Naive thymus-derived CD4-positive, alpha-beta T cell (primary cell): Measurements from ENCODE around the gene SLC25A11. TPM values are rescaled to one million over a fixed set of nuclear protein-coding genes. Genes with fewer than 3 reads are reported as not detected.
A peak's percentile ranks its signal among the peaks of the same experiment; 100 is the strongest.

ENCODE experiments used
- ATAC-seq: fragments of 150-1000 bp; cut with Tn5 transposase; 2 replicates; pipeline ENCODE4 v1.10.0; 2021; ENCODE audit warnings: mild to moderate bottlenecking, moderate library complexity
- CTCF ChIA-PET: fragments of 350-600 bp; sonication (Branson Sonifier 250); formaldehyde crosslinking; loops from one replicate; lab custom pipeline; 2021; ENCODE audit warnings: antibody characterized with exemption; lab: Charles Lee
- POLR2A ChIA-PET: fragments of 350-600 bp; sonication (Branson Sonifier 250); formaldehyde crosslinking; loops from one replicate; lab custom pipeline; 2021; ENCODE audit warnings: antibody characterized with exemption, inconsistent platforms; lab: Charles Lee
- DNase-seq, 9 donors: peaks; one replicate each; pipeline versions ENCODE4 v3.0.0 to v3.0.0-alpha.2; 2020 to 2022; ENCODE audit warnings: mixed read lengths in 1 of 9
- H3K27ac ChIP-seq: one replicate; pipeline ENCODE4 v1.7.0; 2013; ENCODE audit warnings: mild to moderate bottlenecking, low read depth, low read length, moderate library complexity
- H3K27me3 ChIP-seq, 2 donors: one replicate each; pipeline ENCODE4 v1.7.0; 2013; ENCODE audit warnings: low read length in 2 of 2, mild to moderate bottlenecking in 2 of 2, moderate library complexity in 2 of 2; ENCODE audit not compliant: control insufficient read depth in 2 of 2, insufficient read depth in 2 of 2
- H3K36me3 ChIP-seq, 3 experiments: 1 replicate in 2 of 3; 2 replicates in 1 of 3; pipeline ENCODE4 v1.7.0; 2013; ENCODE audit warnings: low read length in 3 of 3, mild to moderate bottlenecking in 3 of 3, moderate library complexity in 1 of 3; ENCODE audit not compliant: insufficient read depth in 3 of 3, control insufficient read depth in 2 of 3
- H3K4me1 ChIP-seq, 2 donors: one replicate each; pipeline ENCODE4 v1.7.0; 2013; ENCODE audit warnings: low read length in 2 of 2, mild to moderate bottlenecking in 2 of 2, moderate library complexity in 1 of 2; ENCODE audit not compliant: control insufficient read depth in 2 of 2, insufficient read depth in 2 of 2
- H3K4me3 ChIP-seq: 2 replicates; pipeline ENCODE4 v1.7.0; 2013; ENCODE audit warnings: mild to moderate bottlenecking, low read length
- H3K9me3 ChIP-seq, 3 experiments: 1 replicate in 2 of 3; 2 replicates in 1 of 3; pipeline ENCODE4 v1.7.0; 2013; ENCODE audit warnings: low read length in 3 of 3; ENCODE audit not compliant: control insufficient read depth in 2 of 3
- H3K27ac Mint-ChIP-seq, 9 donors: one replicate each; pipeline ENCODE4 v1.8.0; 2020 to 2022; ENCODE audit warnings: mixed read lengths in 9 of 9, mild to moderate bottlenecking in 8 of 9, moderate library complexity in 5 of 9, inconsistent platforms in 2 of 9
- H3K27me3 Mint-ChIP-seq, 5 donors: one replicate each; pipeline ENCODE4 v1.8.0; 2021 to 2022; ENCODE audit warnings: mixed read lengths in 5 of 5, mild to moderate bottlenecking in 1 of 5
- H3K36me3 Mint-ChIP-seq, 5 donors: one replicate each; pipeline ENCODE4 v1.8.0; 2020 to 2022; ENCODE audit warnings: mixed read lengths in 5 of 5, mild to moderate bottlenecking in 3 of 5, inconsistent platforms in 1 of 5
- H3K4me1 Mint-ChIP-seq, 7 donors: one replicate each; pipeline ENCODE4 v1.8.0; 2020 to 2022; ENCODE audit warnings: mixed read lengths in 7 of 7, mild to moderate bottlenecking in 3 of 7, inconsistent platforms in 1 of 7
- H3K4me3 Mint-ChIP-seq, 10 donors: one replicate each; pipeline ENCODE4 v1.8.0; 2020 to 2022; ENCODE audit warnings: mild to moderate bottlenecking in 10 of 10, mixed read lengths in 10 of 10, moderate library complexity in 6 of 10, inconsistent platforms in 2 of 10
- H3K9me3 Mint-ChIP-seq, 11 donors: one replicate each; pipeline ENCODE4 v1.8.0; 2020 to 2022; ENCODE audit warnings: mixed read lengths in 11 of 11, mild to moderate bottlenecking in 4 of 11, inconsistent platforms in 1 of 11, moderate library complexity in 1 of 11
- intact Hi-C, 2 donors: fragments of 100-400 bp; cut with micrococcal nuclease; formaldehyde crosslinking; loops; one replicate each; pipeline ENCODE4 v1.15.1; 2023
- polyA plus RNA-seq, 2 donors: library from polyadenylated mRNA; unstranded; fragments of 300-500 nt; fragmentation: Illumina TruSeq; gene quantifications; one replicate each; pipeline ENCODE4 v1.2.3, GENCODE V29; 2021
- total RNA-seq, 6 experiments: library from RNA in 5 of 6; stranded (reverse) in 5 of 6; gene quantifications; 1 replicate in 5 of 6; 2 replicates in 1 of 6; pipeline ENCODE4 v1.2.3 and lab custom pipeline; 2021 to 2026

Gene SLC25A11
- total and polyA plus RNA-seq, 7 experiments from 2014 or later = 27.0 to 86.8 (median 50.2) TPM

DNA sequence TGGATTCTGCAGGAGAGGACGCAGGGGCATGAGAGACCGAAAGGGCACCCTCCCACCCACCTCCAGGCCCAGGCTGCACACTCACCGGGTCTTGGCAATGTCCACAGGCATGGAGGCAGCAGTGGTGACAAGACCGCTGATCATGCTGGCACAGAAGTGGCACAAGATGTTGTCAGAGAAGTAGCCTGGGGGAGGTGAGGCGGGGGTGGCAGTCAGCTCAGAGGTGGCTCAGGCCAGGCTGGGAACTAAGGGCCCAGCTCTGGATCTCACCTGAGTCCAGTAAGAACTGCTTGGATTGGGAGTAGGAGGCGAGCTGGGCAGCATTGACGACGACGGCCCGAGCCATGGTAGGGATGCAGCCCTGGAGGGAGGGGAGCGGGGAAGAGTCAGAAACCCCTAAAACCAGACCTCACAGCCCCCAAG is 1.8 kb downstream of the SLC25A11 start:
- Histone ChIP-seq H3K4me3 (no peak overlapping the region), H3K36me3 (peaks cover 0 to 40% (median 12%) of the 10 kb centered on the region in 3 experiments), H3K27me3 (no peaks in the 10 kb centered on the region), H3K9me3 (no peaks in the 10 kb centered on the region), H3K27ac (no peak overlapping the region), H3K4me1 (peaks cover 36% of the 10 kb centered on the region in 2 donors)
- intact Hi-C loops = no loop called here
- ChIA-PET POLR2A (interaction anchor here (2.4 to 4.9 kb wide), 4 partner anchors 13 to 227 kb away, joined by 16 to 135 read pairs (median 70); partner anchors contain the start of genes ARRB2, ENO3, PFN1 and SPAG7), CTCF (no interaction called here)
- ATAC-seq (no peak), DNase-seq (no peak)
- peaks cover 0 to 32% (median 21%) of the 10 kb centered on the region in 5 donors for H3K36me3 Mint-ChIP-seq
- H3K27me3 Mint-ChIP-seq = peaks cover 0 to 4% (median 0%) of the 10 kb centered on the region in 5 donors
- peak overlapping the region in 6 of 9 donors; percentile 62 to 95 (median 90) for H3K27ac Mint-ChIP-seq
- peak overlapping the region; percentile 92 to 100 (median 98) for H3K4me3 Mint-ChIP-seq
- peaks cover 0 to 1% (median 0%) of the 10 kb centered on the region in 11 donors for H3K9me3 Mint-ChIP-seq
- H3K4me1 Mint-ChIP-seq = peaks cover 48 to 75% (median 64%) of the 10 kb centered on the region in 7 donors

- peaks cover 0 to 1% (median 0%) of the 10 kb centered on the region in 11 donors for H3K9me3 Mint-ChIP-seq
- H3K27ac ChIP-seq = no peak overlapping the region
- H3K4me3 Mint-ChIP-seq = peak overlapping the region in 7 of 10 donors; percentile 21 to 100 (median 92)
- no peaks in the 10 kb centered on the region for H3K9me3 ChIP-seq
- DNase-seq (no peak), ATAC-seq (no peak)
- peaks cover 44 to 71% (median 63%) of the 10 kb centered on the region in 7 donors for H3K4me1 Mint-ChIP-seq
- ChIA-PET POLR2A (interaction anchor here (4.2 to 4.9 kb wide), 3 partner anchors 14 to 227 kb away, joined by 20 to 135 read pairs (median 120); partner anchors contain the start of genes ARRB2, ENO3, PFN1 and SPAG7), CTCF (no interaction called here)
- peaks cover 0 to 4% (median 0%) of the 10 kb centered on the region in 5 donors for H3K27me3 Mint-ChIP-seq
- H3K27me3 ChIP-seq = no peaks in the 10 kb centered on the region
- intact Hi-C loops = no loop called here
- peak overlapping the region in 3 of 9 donors; percentile 8 to 62 (median 55) for H3K27ac Mint-ChIP-seq
- peaks cover 0 to 27% (median 17%) of the 10 kb centered on the region in 5 donors for H3K36me3 Mint-ChIP-seq
- peaks cover 30 to 31% of the 10 kb centered on the region in 2 donors for H3K4me1 ChIP-seq
- peaks cover 0 to 35% (median 7%) of the 10 kb centered on the region in 3 experiments for H3K36me3 ChIP-seq
- H3K4me3 ChIP-seq = no peak overlapping the region
These were observed 2.3 kb downstream of the SLC25A11 start for GRCh38 chr17:4937553-4937952.

DNA sequence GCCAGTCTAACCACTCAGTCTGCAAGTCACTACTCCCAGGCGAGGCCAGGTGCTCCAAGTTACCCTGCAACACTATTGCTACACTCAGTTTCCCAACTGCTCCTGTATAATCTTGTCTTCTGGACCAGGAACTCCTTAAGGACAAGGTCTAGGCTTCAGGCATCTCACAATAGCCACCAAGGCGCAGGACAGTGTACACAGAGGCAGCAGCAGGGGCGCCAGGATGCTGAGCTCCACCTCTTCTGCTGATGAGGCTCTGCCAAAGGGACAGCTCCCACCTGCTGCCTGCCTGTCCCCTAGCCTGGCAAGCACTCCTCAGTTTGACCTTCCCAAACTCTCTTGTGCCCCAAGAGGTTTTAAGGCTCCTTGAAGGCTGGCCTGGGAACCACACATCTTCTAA is 3.4 kb downstream of the SLC25A11 start:
- peaks cover 2 to 18% (median 9%) of the 10 kb centered on the region in 5 donors for H3K36me3 Mint-ChIP-seq
- H3K27me3 Mint-ChIP-seq = peaks cover 0 to 4% (median 0%) of the 10 kb centered on the region in 5 donors
- ATAC-seq (no peak), DNase-seq (no peak)
- Histone ChIP-seq H3K4me1 (peaks cover 21 to 22% of the 10 kb centered on the region in 2 donors), H3K27ac (no peak overlapping the region), H3K36me3 (peaks cover 0 to 32% (median 7%) of the 10 kb centered on the region in 3 experiments), H3K4me3 (no peak overlapping the region), H3K27me3 (no peaks in the 10 kb centered on the region), H3K9me3 (no peaks in the 10 kb centered on the region)
- H3K4me1 Mint-ChIP-seq = peaks cover 39 to 68% (median 52%) of the 10 kb centered on the region in 7 donors
- H3K4me3 Mint-ChIP-seq = peak overlapping the region in 1 of 10 donors; percentile 4
- H3K9me3 Mint-ChIP-seq = no peaks in the 10 kb centered on the region
- intact Hi-C loops = no loop called here
- H3K27ac Mint-ChIP-seq = peak overlapping the region in 6 of 9 donors; percentile 2 to 78 (median 30)
- ChIA-PET CTCF (no interaction called here), POLR2A (interaction anchor here (4.9 kb wide), 2 partner anchors 15 to 32 kb away, joined by 120 to 135 read pairs; partner anchors contain the start of genes ENO3, PFN1 and SPAG7)

GRCh38 chr17:4935650-4936049 is 4.2 kb downstream of the SLC25A11 start:
- H3K27me3 Mint-ChIP-seq = peaks cover 0 to 4% (median 0%) of the 10 kb centered on the region in 5 donors
- ChIA-PET POLR2A (no interaction called here), CTCF (no interaction called here)
- DNase-seq (no peak), ATAC-seq (no peak)
- H3K9me3 Mint-ChIP-seq = no peaks in the 10 kb centered on the region
- Histone ChIP-seq H3K9me3 (no peaks in the 10 kb centered on the region), H3K27me3 (no peaks in the 10 kb centered on the region), H3K36me3 (peaks cover 0 to 36% (median 7%) of the 10 kb centered on the region in 3 experiments), H3K27ac (no peak overlapping the region), H3K4me3 (no peak overlapping the region), H3K4me1 (peaks cover 21 to 22% of the 10 kb centered on the region in 2 donors)
- peaks cover 10 to 17% (median 14%) of the 10 kb centered on the region in 5 donors for H3K36me3 Mint-ChIP-seq
- intact Hi-C loops = no loop called here
- peak overlapping the region in 1 of 10 donors; percentile 4 for H3K4me3 Mint-ChIP-seq
- peaks cover 38 to 68% (median 45%) of the 10 kb centered on the region in 7 donors for H3K4me1 Mint-ChIP-seq
- H3K27ac Mint-ChIP-seq = peak overlapping the region in 5 of 9 donors; percentile 19 to 69 (median 36)

DNA sequence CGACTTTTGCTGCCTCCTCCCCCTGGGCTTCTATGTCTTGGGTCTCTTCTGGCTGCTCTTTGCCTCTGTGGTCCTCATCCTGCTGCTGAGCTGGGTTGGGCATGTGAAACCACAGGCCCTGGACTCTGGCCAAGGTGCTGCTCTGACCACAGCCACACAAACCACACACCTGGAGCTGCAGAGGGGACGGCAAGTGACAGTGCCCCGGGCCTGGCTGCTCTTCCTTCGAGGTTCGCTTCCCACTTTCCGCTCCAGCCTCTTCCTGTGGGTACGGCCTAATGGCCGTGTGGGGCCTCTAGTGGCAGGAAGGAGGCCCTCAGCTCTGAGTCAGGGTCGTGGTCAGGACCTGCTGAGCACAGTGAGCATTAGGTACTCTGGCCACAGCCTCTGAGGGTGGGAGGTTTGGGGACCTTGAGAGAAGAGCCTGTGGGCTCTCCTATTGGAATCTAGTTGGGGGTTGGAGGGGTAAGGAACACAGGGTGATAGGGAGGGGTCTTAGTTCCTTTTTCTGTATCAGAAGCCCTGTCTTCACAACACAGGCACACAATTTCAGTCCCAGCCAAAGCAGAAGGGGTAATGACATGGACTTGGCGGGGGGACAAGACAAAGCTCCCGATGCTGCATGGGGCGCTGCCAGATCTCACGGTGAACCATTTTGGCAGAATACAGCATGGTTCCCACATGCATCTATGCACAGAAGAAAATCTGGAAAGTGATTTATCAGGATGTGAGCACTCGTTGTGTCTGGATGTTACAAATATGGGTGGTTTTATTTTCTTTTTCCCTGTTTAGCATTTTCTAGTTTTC is 5.5 kb downstream of the SLC25A11 start:
- peak; percentile 63 for ATAC-seq
- H3K27ac ChIP-seq = no peak overlapping the region
- intact Hi-C loops = no loop called here
- Mint-ChIP-seq H3K27me3 (peaks cover 0 to 4% (median 0%) of the 10 kb centered on the region in 5 donors), H3K36me3 (peaks cover 8 to 21% (median 14%) of the 10 kb centered on the region in 5 donors), H3K9me3 (peaks cover 0 to 1% (median 0%) of the 10 kb centered on the region in 11 donors), H3K27ac (peak overlapping the region; percentile 36 to 79 (median 59)), H3K4me3 (peak overlapping the region in 4 of 10 donors; percentile 30 to 66 (median 52)), H3K4me1 (peaks cover 38 to 64% (median 44%) of the 10 kb centered on the region in 7 donors)
- POLR2A ChIA-PET = interaction anchor here (0.7 to 1.3 kb wide), 3 partner anchors 10 to 33 kb away, joined by 3 to 7 read pairs (median 3); partner anchors contain the start of genes PFN1 and SPAG7
- no peaks in the 10 kb centered on the region for H3K9me3 ChIP-seq
- no peaks in the 10 kb centered on the region for H3K27me3 ChIP-seq
- peaks cover 0 to 32% (median 7%) of the 10 kb centered on the region in 3 experiments for H3K36me3 ChIP-seq
- no peak for DNase-seq
- H3K4me3 ChIP-seq = no peak overlapping the region
- peaks cover 21 to 22% of the 10 kb centered on the region in 2 donors for H3K4me1 ChIP-seq
- CTCF ChIA-PET = no interaction called here

DNA sequence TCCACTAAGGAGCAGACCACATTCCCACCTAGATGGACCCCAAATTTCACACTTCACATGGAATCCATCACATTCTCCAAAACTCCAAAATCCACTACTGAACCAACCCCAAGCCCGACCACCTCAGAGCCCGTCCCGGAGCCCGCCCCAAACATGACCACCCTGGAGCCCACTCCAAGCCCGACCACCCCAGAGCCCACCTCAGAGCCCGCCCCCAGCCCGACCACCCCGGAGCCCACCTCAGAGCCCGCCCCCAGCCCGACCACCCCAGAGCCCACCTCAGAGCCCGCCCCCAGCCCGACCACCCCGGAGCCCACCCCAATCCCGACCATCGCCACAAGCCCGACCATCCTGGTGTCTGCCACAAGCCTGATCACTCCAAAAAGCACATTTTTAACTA is 6.2 kb downstream of the SLC25A11 start:
- H3K27me3 Mint-ChIP-seq = peaks cover 0 to 4% (median 0%) of the 10 kb centered on the region in 5 donors
- H3K36me3 Mint-ChIP-seq = peaks cover 13 to 27% (median 17%) of the 10 kb centered on the region in 5 donors
- Histone ChIP-seq H3K27ac (no peak overlapping the region), H3K4me1 (peaks cover 15 to 16% of the 10 kb centered on the region in 2 donors), H3K9me3 (no peaks in the 10 kb centered on the region), H3K4me3 (no peak overlapping the region), H3K27me3 (no peaks in the 10 kb centered on the region), H3K36me3 (peaks cover 0 to 32% (median 7%) of the 10 kb centered on the region in 3 experiments)
- DNase-seq = no peak
- H3K4me1 Mint-ChIP-seq = peaks cover 31 to 56% (median 38%) of the 10 kb centered on the region in 7 donors
- POLR2A ChIA-PET = interaction anchor here (0.8 to 1.3 kb wide), 2 partner anchors 9 to 34 kb away, joined by 3 to 7 read pairs; partner anchors contain the start of gene SPAG7
- peaks cover 0 to 1% (median 0%) of the 10 kb centered on the region in 11 donors for H3K9me3 Mint-ChIP-seq
- H3K27ac Mint-ChIP-seq = peak overlapping the region in 7 of 9 donors; percentile 34 to 79 (median 57)
- ATAC-seq = no peak
- CTCF ChIA-PET = no interaction called here
- peak overlapping the region in 5 of 10 donors; percentile 30 to 66 (median 56) for H3K4me3 Mint-ChIP-seq
- intact Hi-C loops = no loop called here
